Measurements from ENCODE around the gene FKBP1B. TPM values are rescaled to one million over a fixed set of nuclear protein-coding genes. Genes with fewer than 3 reads are reported as not detected.
A peak's percentile ranks its signal among the peaks of the same experiment; 100 is the strongest.

FKBP1B gene
- total RNA-seq, 1 experiment from 2014 or later: 2.1 TPM

DNA sequence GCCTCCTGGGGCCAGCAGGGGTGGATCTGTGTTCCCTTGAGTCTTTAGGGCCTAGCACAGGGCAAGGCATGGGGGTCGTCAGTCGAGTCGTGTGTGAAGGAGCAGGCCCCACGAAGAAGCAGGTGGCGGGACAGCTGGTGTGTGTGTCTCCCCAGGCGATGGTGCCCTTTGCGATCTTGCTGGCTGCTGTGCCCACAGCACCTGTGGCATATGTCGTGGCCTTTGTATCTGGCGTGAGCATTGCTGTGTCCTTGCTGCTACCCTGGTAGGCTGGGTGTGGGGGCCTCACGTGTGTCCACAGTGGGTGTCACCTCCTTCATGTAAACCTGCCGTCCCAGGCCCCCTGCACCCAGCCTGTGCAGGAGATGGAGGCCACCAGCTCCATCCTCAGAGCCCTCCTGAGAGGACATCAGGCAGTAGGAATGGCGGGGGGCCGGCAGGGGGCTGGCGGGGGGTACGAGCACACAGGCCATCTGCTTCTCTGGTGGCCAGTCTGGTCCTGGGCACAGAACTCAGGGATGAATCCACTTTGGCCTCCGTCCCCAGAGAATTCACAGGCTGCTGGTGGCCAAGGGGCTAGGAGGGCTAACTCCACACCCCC lies 26.5 kb upstream of the FKBP1B start:
- Histone ChIP-seq H3K9ac (ENCODE audit: low read length) (no peak overlapping the region), H3K36me3 (ENCODE audit: low read depth, low read length) (peaks cover 3% of the 10 kb centered on the region; the same call in 1 of the 2 replicates), H3K9me2 (replicated peaks; ENCODE audit: low read length) (no peaks in the 10 kb centered on the region), H3K4me2 (ENCODE audit: low read length) (no peak overlapping the region), H3F3A (ENCODE audit: low read length, unreplicated experiment) (no peaks in the 10 kb centered on the region), H2AFZ (ENCODE audit: low read length) (no peak overlapping the region), H3K9me3 (ENCODE audit: low read length) (no peaks in the 10 kb centered on the region), H3K27me3 (ENCODE audit: low read length) (no peaks in the 10 kb centered on the region), H3K79me2 (ENCODE audit: low read length) (no peaks in the 10 kb centered on the region), H3K27ac (ENCODE audit: low read length) (no peak overlapping the region), H3K4me1 (ENCODE audit: insufficient read depth, low read length) (peaks cover 17% of the 10 kb centered on the region), H3K4me3 (ENCODE audit: low read length) (no peak overlapping the region), H4K20me1 (ENCODE audit: low read length) (no peaks in the 10 kb centered on the region)
- intact Hi-C loops (cut with micrococcal nuclease): no loop called here
- DNase-seq (no peak), ATAC-seq (no peak)
- BruUV-seq (replicated peaks): no TSS peak
- POLR2A ChIA-PET (ENCODE audit: unreplicated experiment): no interaction called here
- no peak for TF ChIP-seq EZH2phosphoT487 (IDR thresholded peaks at IDR 0.05; ENCODE audit: borderline replicate concordance, low read length)
- no peak for TF ChIP-seq EZH2 (IDR thresholded peaks at IDR 0.05; ENCODE audit: low read length, unreplicated experiment)
- TF ChIP-seq, protein P1, sequence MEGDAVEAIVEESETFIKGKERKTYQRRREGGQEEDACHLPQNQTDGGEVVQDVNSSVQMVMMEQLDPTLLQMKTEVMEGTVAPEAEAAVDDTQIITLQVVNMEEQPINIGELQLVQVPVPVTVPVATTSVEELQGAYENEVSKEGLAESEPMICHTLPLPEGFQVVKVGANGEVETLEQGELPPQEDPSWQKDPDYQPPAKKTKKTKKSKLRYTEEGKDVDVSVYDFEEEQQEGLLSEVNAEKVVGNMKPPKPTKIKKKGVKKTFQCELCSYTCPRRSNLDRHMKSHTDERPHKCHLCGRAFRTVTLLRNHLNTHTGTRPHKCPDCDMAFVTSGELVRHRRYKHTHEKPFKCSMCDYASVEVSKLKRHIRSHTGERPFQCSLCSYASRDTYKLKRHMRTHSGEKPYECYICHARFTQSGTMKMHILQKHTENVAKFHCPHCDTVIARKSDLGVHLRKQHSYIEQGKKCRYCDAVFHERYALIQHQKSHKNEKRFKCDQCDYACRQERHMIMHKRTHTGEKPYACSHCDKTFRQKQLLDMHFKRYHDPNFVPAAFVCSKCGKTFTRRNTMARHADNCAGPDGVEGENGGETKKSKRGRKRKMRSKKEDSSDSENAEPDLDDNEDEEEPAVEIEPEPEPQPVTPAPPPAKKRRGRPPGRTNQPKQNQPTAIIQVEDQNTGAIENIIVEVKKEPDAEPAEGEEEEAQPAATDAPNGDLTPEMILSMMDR (conservative IDR thresholded peaks at IDR 0.05; ENCODE audit: low read depth, low read length): no peak
- CTCF ChIA-PET: no interaction called here

DNA sequence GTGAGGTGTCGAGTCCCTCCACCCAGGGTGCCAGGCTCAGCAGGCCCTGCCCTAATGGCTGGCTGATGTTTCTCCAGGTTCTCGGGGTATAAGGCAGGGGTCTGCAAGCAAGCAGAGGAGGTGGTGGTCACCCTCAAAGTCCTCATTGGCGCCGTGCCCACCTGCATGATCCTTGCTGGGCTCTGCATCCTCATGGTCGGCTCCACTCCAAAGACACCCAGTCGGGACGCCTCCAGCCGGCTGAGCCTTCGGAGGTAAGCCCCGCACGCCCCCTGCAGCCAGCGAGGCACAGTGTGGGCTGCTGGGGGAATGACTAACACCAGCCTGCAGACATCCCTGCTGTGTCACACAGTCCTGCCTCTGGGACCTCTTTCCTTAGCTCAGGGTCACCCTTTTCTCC lies 25.5 kb upstream of the FKBP1B start:
- TF ChIP-seq, protein P1 (conservative IDR thresholded peaks at IDR 0.05; ENCODE audit: low read depth, low read length): 0 out of 2 replicates have a peak, but pooled peaks have one; percentile 14
- TF ChIP-seq EZH2phosphoT487 (IDR thresholded peaks at IDR 0.05; ENCODE audit: borderline replicate concordance, low read length) (no peak), EZH2 (IDR thresholded peaks at IDR 0.05; ENCODE audit: low read length, unreplicated experiment) (no peak)
- Histone ChIP-seq H3K79me2 (ENCODE audit: low read length) (no peaks in the 10 kb centered on the region), H3K9ac (ENCODE audit: low read length) (no peak overlapping the region), H3K27me3 (ENCODE audit: low read length) (no peaks in the 10 kb centered on the region), H2AFZ (ENCODE audit: low read length) (no peak overlapping the region), H3K27ac (ENCODE audit: low read length) (no peak overlapping the region), H3K36me3 (ENCODE audit: low read depth, low read length) (peaks cover 4% of the 10 kb centered on the region; the same call in 1 of the 2 replicates), H3K4me2 (ENCODE audit: low read length) (no peak overlapping the region), H3K4me1 (ENCODE audit: insufficient read depth, low read length) (peaks cover 17% of the 10 kb centered on the region), H4K20me1 (ENCODE audit: low read length) (no peaks in the 10 kb centered on the region), H3K9me2 (replicated peaks; ENCODE audit: low read length) (no peaks in the 10 kb centered on the region), H3F3A (ENCODE audit: low read length, unreplicated experiment) (no peaks in the 10 kb centered on the region), H3K9me3 (ENCODE audit: low read length) (no peaks in the 10 kb centered on the region), H3K4me3 (ENCODE audit: low read length) (no peak overlapping the region)
- ChIA-PET CTCF (no interaction called here), POLR2A (ENCODE audit: unreplicated experiment) (no interaction called here)
- no TSS peak for BruUV-seq (replicated peaks)
- no peak for DNase-seq
- intact Hi-C loops (cut with micrococcal nuclease): no loop called here
- no peak for ATAC-seq

DNA sequence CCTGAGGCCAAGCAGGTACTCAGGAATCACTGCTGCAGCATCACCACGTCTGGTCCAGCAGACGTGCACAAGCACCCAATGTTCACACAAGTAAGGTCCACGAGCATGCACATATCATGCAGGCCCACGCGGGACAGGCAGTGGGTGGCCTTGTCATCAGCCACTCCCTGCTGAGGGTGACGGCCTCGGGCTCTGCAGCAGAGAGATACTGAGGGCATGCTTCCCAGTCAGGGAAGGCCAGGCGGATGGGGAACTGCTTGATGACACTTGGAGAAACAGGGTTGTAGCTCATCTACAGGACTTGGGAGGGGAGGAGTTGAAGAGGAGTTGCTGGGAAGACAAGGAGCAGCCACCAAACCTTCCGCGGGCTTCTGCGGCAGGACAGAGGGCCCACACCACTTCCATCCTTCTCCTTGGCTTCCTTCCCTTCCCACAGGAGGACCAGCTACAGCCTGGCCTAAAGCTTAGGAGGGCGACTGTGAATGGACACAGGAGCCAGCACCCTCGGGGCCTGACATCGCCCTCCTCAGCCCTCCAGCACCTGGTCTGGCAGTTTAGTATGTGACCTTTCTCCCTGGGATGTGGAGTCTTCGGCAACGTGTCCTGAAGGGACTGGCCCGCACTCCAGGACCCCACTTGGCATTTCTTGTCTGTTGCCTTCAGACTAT lies 24.4 kb upstream of the FKBP1B start:
- Histone ChIP-seq H3K4me3 (ENCODE audit: low read length) (no peak overlapping the region), H3K4me1 (ENCODE audit: insufficient read depth, low read length) (peaks cover 17% of the 10 kb centered on the region), H2AFZ (ENCODE audit: low read length) (no peak overlapping the region), H3K36me3 (ENCODE audit: low read depth, low read length) (peaks cover 14% of the 10 kb centered on the region; the same call in 1 of the 2 replicates), H3K27ac (ENCODE audit: low read length) (no peak overlapping the region), H3K9ac (ENCODE audit: low read length) (no peak overlapping the region), H4K20me1 (ENCODE audit: low read length) (no peaks in the 10 kb centered on the region), H3K79me2 (ENCODE audit: low read length) (no peaks in the 10 kb centered on the region), H3F3A (ENCODE audit: low read length, unreplicated experiment) (no peaks in the 10 kb centered on the region), H3K27me3 (ENCODE audit: low read length) (no peaks in the 10 kb centered on the region), H3K9me3 (ENCODE audit: low read length) (no peaks in the 10 kb centered on the region), H3K9me2 (replicated peaks; ENCODE audit: low read length) (no peaks in the 10 kb centered on the region), H3K4me2 (ENCODE audit: low read length) (no peak overlapping the region)
- intact Hi-C loops (cut with micrococcal nuclease): no loop called here
- no TSS peak for BruUV-seq (replicated peaks)
- DNase-seq: no peak
- ATAC-seq: no peak
- TF ChIP-seq, protein P1 (conservative IDR thresholded peaks at IDR 0.05; ENCODE audit: low read depth, low read length): no peak
- TF ChIP-seq EZH2phosphoT487 (IDR thresholded peaks at IDR 0.05; ENCODE audit: borderline replicate concordance, low read length) (no peak), EZH2 (IDR thresholded peaks at IDR 0.05; ENCODE audit: low read length, unreplicated experiment) (no peak)
- ChIA-PET POLR2A (ENCODE audit: unreplicated experiment) (interaction anchor here (0.6 kb wide), 1 partner anchor 85 kb away, joined by 4 read pairs; no protein-coding TSS in a partner anchor), CTCF (no interaction called here)

All from PC-3 (cell line).